Nephron (organoid): ENCODE results near the gene ARHGEF28.

ENCODE experiments used
- H3K27ac Mint-ChIP-seq, 3 experiments: 2 replicates each; pipeline ENCODE4 v1.8.0; 2020; ENCODE audit warnings: mixed read lengths in 3 of 3, mild to moderate bottlenecking in 2 of 3, moderate library complexity in 1 of 3
- H3K27me3 Mint-ChIP-seq: 2 replicates; pipeline ENCODE4 v1.8.0; 2021; ENCODE audit warnings: low read depth, mild to moderate bottlenecking, moderate library complexity, mixed read lengths
- H3K36me3 Mint-ChIP-seq: 2 replicates; pipeline ENCODE4 v1.8.0; 2020; ENCODE audit warnings: low read depth, mixed read lengths
- H3K4me1 Mint-ChIP-seq: 2 replicates; pipeline ENCODE4 v1.8.0; 2020; ENCODE audit warnings: mixed read lengths
- H3K4me3 Mint-ChIP-seq, 3 experiments: 2 replicates each; pipeline ENCODE4 v1.8.0; 2020; ENCODE audit warnings: mild to moderate bottlenecking in 3 of 3, mixed read lengths in 3 of 3, moderate library complexity in 2 of 3
- H3K9me3 Mint-ChIP-seq: 2 replicates; pipeline ENCODE4 v1.8.0; 2020; ENCODE audit warnings: mixed read lengths
- CTCF ChIP-seq, 3 experiments: fragments of 200-600 bp; sonication (generic); IDR thresholded peaks; one replicate each; pipeline ENCODE4 v1.5.0; 2021; ENCODE audit warnings: antibody characterized with exemption in 3 of 3; ENCODE audit not compliant: unreplicated experiment in 3 of 3

Gene ARHGEF28

GRCh38 chr5:73701566-73701965, 75.6 kb downstream of the ARHGEF28 start:
- Mint-ChIP-seq H3K27me3 (no peaks in the 10 kb centered on the region), H3K4me3 (no peak overlapping the region), H3K36me3 (no peaks in the 10 kb centered on the region), H3K4me1 (no peaks in the 10 kb centered on the region), H3K27ac (no peak overlapping the region), H3K9me3 (no peaks in the 10 kb centered on the region)
- TF ChIP-seq CTCF (IDR thresholded peaks at IDR 0.05; ENCODE audit: unreplicated experiment in 3 of 3), result no peak

GRCh38 chr5:73702534-73702933, 76.5 kb downstream of the ARHGEF28 start:
- Mint-ChIP-seq H3K4me1 (no peaks in the 10 kb centered on the region), H3K27ac (no peak overlapping the region), H3K9me3 (no peaks in the 10 kb centered on the region), H3K4me3 (no peak overlapping the region), H3K27me3 (no peaks in the 10 kb centered on the region), H3K36me3 (no peaks in the 10 kb centered on the region)
- no peak for TF ChIP-seq CTCF (IDR thresholded peaks at IDR 0.05; ENCODE audit: unreplicated experiment in 3 of 3)

GRCh38 chr5:73702951-73703350, 77.0 kb downstream of the ARHGEF28 start:
- H3K9me3 Mint-ChIP-seq, result no peaks in the 10 kb centered on the region
- no peak for TF ChIP-seq CTCF (IDR thresholded peaks at IDR 0.05; ENCODE audit: unreplicated experiment in 3 of 3)
- no peaks in the 10 kb centered on the region for H3K4me1 Mint-ChIP-seq
- no peaks in the 10 kb centered on the region for H3K27me3 Mint-ChIP-seq
- H3K4me3 Mint-ChIP-seq, result no peak overlapping the region
- no peaks in the 10 kb centered on the region for H3K36me3 Mint-ChIP-seq
- H3K27ac Mint-ChIP-seq, result no peak overlapping the region

- H3K9me3 Mint-ChIP-seq, result peaks cover 12% of the 10 kb centered on the region
- H3K4me1 Mint-ChIP-seq, result no peaks in the 10 kb centered on the region
- no peak for TF ChIP-seq CTCF (IDR thresholded peaks at IDR 0.05; ENCODE audit: unreplicated experiment in 3 of 3)
- no peaks in the 10 kb centered on the region for H3K27me3 Mint-ChIP-seq
- no peak overlapping the region for H3K27ac Mint-ChIP-seq
- no peak overlapping the region for H3K4me3 Mint-ChIP-seq
- no peaks in the 10 kb centered on the region for H3K36me3 Mint-ChIP-seq
Observed at GRCh38 chr5:73705364-73705763, 79.4 kb downstream of the ARHGEF28 start.

GRCh38 chr5:73706963-73707362, 81.0 kb downstream of the ARHGEF28 start:
- TF ChIP-seq CTCF (IDR thresholded peaks at IDR 0.05; ENCODE audit: unreplicated experiment in 3 of 3), result no peak
- Mint-ChIP-seq H3K36me3 (no peaks in the 10 kb centered on the region), H3K9me3 (peaks cover 12% of the 10 kb centered on the region), H3K4me1 (no peaks in the 10 kb centered on the region), H3K4me3 (no peak overlapping the region), H3K27ac (no peak overlapping the region), H3K27me3 (no peaks in the 10 kb centered on the region)

- Mint-ChIP-seq H3K4me1 (no peaks in the 10 kb centered on the region), H3K36me3 (no peaks in the 10 kb centered on the region), H3K27me3 (no peaks in the 10 kb centered on the region), H3K4me3 (no peak overlapping the region), H3K9me3 (peaks cover 12% of the 10 kb centered on the region), H3K27ac (no peak overlapping the region)
- TF ChIP-seq CTCF (IDR thresholded peaks at IDR 0.05; ENCODE audit: unreplicated experiment in 3 of 3), result no peak
Observed at GRCh38 chr5:73709536-73710129, 83.6 kb downstream of the ARHGEF28 start.
